ENCODE data around the gene HNRNPA2B1. TPM values are rescaled to one million over a fixed set of nuclear protein-coding genes. Genes with fewer than 3 reads are reported as not detected.
"Not testable (repeated sequence)": the region's sequence is repeated elsewhere in the genome, so short reads cannot be mapped to it uniquely, and the experiment has no call there.

The HNRNPA2B1 gene
- total RNA-seq, 1 donor from 2014 or later: 214 TPM

GRCh38 chr7:26184281-26185101, 16.1 kb downstream of the HNRNPA2B1 start:
- not testable (repeated sequence) for DNase-seq

GRCh38 chr7:26183545-26184280, 16.8 kb downstream of the HNRNPA2B1 start:
- no peak for DNase-seq

DNA sequence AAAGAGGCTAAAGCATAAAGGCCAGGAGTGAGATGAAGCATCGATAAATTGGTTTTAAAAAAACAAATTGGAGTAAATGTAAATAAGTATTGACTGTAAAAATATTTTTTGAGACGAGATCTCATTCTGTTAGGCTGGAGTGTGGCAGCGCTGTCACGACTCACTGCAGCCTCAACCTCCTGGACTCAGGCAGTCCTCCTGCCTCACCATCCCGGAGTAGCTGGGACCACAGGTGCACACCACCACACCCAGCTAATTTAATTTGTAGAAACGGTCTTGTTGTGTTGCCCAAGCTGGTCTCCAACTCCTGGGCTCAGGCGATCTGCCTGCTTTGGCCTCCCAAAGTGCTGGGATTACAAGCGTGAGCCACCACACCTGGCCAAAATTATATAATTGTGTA, 17.8 kb downstream of the HNRNPA2B1 start:
- no peak for DNase-seq

DNA sequence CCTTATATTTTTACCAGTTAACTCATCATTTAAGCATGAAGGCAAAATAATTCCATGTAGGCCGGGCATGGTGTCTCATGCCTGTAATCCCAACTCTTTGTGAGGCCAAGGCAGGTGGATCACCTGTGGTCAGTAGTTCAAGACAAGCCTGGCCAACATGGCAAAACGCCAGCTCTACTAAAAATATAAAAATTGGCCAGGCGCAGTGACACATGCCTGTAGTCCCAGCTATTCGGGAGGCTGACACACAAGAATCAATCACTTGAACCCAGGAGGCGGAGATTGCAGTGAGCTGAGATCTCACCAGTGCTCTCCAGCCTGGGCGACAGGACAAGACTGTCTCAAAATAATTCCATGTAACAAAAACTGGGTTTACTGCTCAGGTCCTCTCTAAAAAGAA, 18.3 kb downstream of the HNRNPA2B1 start:
- DNase-seq: no peak

DNA sequence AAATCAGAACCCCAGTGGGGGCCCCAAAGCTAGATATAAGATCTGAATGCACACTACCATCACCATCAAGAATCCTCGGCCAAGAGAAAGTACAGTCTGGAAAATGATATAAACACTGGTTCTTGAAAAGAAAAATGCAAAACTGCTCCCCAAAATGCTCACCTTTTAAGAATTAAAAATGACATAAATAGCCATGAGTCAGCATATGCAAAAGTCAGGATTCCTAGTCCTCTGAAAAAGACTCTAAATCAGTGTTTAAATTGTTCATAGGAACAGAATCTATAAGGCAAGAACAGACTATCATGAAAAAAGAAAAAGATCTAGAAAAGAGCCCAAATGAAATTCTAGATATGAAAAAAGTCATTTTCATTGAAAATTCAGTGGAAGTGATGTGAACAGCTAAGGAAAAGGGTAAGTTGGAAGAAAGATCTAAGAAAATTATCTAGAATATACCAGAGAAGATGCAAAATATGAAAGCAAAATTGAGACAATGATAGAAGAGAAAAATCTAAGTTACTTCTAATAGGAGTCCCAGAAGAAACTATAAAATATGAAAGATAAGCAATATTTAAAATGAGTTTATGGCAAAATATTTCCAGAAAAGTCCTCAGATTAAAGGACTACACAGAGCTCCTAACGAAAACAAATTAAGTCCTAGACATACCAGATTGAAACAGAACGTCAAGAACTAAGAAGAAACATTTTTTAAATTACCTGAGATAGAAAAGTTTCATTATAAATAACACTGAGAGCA, 18.9 kb downstream of the HNRNPA2B1 start:
- DNase-seq: no peak

- no peak for DNase-seq
These were observed 19.8 kb downstream of the HNRNPA2B1 start for GRCh38 chr7:26180792-26181198.

GRCh38 chr7:26179826-26180497, 20.6 kb downstream of the HNRNPA2B1 start:
- DNase-seq: no peak

DNA sequence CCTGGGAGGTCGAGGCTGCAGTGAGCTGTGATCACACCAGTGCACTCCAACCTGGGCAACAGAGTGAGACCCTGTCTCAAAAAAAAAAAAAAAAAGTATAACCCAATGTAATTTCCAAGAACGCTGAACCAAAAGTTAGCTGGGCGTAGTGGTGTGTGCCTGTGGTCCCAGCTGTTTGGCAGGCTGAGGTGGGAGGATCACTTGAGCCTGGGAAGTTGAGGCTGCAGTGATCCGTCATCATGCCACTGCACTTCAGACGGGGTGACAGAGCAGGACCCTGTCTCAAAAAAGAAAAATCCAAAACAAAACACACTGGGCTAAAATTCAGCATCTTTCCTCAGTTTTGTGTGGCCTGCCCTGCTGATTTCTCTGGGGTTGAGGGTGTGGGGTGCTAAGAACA, 21.1 kb downstream of the HNRNPA2B1 start:
- no peak for DNase-seq

DNA sequence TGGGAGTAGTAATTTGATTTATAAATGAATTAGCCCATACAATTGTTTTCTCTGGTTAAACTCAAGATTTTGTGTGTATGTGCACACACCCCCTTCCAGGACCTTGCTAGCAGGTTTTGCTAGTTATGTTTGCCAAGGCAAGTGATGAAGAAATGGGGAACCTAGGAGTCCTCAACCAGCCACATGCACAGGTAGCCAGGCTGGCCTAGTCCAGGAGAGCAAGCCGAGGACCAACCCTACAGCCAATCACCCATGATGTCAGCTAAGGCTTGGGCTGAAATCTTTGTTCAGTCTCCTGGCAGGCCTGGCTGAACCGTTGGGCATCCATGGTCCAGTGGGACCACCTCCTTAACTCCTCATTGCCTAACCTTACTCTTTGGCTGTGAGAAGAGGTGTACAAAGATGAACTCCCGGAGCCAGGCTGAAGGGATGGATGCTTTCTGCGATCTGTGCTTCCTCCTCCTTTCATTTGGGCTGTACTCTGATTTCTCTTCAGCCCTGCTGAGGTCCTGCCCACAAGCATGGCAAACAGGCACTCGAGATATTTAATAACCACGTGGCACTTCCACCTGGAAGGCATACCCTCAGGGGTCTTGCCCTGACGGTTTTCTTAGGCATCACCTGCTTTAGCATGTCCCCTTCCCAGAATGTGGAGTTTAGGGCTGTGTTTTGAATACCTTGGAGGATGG, 22.1 kb downstream of the HNRNPA2B1 start:
- DNase-seq: no peak

- not testable (repeated sequence) for DNase-seq
These were observed 23.3 kb downstream of the HNRNPA2B1 start for GRCh38 chr7:26177269-26177668.

- DNase-seq: not testable (repeated sequence)
These were observed 23.9 kb downstream of the HNRNPA2B1 start for GRCh38 chr7:26176696-26177095.

GRCh38 chr7:26175903-26176302, 24.6 kb downstream of the HNRNPA2B1 start:
- DNase-seq: not testable (repeated sequence)

DNA sequence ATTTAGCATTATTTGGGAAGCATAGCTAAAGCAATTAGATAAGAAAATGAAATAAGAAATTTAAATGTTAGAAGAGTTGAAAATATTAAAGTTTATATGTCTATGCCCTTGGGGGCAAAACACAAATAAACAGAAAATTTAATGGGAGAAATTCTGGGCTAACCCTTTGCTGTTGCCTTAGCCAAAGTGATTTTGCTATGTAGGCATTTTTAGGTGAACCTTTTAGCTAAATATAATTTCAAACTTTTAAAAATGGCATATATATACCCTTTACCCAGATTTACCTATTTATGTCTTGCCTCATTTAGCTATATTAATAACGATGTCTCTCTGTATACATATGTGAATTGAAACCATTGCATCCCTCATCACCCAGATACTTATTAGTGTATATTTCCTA, 28.5 kb downstream of the HNRNPA2B1 start:
- no peak for DNase-seq

GRCh38 chr7:26171601-26172000, 28.9 kb downstream of the HNRNPA2B1 start:
- DNase-seq: no peak

DNA sequence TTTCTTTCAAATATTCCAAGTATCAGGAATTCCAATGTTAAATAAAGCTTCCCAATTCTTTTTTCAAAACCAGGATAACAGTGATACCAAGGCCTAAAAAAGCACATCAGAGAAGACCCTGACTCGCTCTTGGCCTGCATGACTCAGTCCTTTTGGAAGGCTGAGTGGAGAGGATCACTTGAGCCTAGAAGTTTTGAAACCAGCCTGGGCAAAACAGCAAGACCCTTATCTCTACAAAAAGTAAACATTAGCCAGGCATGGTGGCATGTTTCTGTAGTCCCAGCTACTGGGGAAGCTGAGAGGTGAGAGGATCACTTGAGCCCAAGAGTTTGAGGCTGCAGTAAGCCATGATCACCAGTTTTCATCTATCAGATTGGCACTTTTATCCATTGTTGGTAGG, 29.9 kb downstream of the HNRNPA2B1 start:
- DNase-seq: no peak

- DNase-seq: no peak
These were observed 31.3 kb downstream of the HNRNPA2B1 start for GRCh38 chr7:26169271-26169670.

DNA sequence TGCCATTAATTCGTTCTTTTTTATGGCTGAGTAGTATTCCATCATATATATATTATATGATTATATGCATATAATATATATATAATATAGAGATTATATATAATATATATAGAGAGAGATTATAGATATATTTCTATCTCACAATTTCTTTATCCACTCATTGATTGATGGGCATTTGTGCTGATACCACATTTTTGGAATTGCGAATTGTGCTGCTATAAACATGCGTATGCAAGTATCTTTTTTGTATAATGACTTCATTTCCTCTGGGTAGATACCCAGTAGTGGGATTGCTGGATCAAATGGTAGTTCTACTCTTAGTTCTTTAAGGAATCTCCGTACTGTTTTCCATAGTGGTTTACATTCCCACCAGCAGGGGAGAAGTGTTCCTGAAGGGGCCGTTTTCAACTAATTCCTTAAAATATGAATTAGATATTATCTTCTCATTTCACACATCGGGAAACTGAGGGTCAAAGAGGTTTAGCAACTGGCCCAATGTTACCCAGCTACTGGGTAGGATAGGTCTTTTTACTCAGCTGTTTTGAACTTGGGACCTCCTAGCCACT, 32.0 kb downstream of the HNRNPA2B1 start:
- no peak for DNase-seq

DNA sequence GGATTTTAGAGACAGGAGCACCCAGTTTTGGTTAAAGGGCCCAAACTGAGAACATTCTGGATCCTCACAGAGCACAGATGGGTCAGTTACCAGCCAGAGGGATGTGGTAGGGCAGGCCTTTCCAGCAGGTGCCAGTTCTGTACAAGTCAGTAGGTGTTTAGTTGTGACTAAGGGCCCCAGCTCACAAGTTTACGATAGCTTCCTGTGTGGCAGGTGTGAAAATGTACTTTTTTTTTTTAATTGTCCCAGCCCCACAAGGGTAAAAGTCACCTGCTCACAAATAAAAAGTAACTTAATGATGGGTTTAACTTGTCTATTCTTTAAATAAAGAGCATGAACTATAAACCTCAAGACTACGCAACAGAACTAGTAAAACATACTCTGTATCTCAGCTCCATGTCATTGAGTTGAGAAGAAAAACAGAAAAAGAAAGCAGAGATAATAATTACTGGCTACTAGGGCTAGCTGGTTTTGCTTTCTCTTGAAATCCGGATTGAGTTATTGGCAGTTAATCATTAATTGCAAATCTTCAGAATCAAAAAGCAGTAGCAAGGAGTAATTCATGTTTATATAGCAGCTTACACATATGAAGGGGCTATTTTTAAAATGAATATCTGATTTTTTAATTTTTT, 33.1 kb downstream of the HNRNPA2B1 start:
- DNase-seq: no peak

GRCh38 chr7:26166684-26167266, 33.8 kb downstream of the HNRNPA2B1 start:
- DNase-seq: no peak

DNA sequence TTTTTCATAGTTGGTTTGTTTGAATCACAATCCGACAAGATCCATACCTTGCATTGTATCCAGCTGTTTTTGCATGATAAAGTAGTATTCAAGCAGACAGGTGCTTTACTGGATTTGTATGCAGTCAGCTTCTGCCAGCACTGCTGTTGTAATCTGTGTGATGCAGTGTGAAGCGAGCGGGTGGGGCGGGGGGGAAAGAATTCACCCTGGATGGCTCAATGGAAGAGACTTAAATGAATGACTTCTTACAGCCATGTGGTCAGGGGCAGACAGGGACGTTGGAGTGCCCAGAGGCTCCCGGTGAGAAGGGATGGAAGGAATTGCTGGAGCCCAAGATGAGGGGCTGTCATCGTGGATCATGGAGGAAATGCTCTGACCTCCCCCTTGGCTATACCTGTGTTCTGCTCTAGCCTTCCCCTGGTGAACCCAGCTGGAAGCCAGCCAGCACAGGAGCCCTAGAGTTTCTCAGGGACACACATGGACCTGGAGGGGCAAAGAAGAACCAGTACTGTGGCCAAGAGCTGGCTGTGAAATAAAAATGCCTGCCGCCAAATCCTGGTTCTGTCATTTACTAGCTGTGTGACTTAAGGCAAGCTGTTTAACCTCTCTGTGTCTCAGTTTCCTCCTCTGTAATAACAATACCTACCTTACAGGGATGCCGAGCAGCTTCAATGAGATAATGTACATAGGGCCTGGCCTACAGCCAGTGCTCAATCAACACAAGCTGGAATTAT, 34.4 kb downstream of the HNRNPA2B1 start:
- DNase-seq: no peak
